K562 (cell line): ENCODE results near the gene CTDSPL. TPM values are rescaled to one million over a fixed set of nuclear protein-coding genes. Genes with fewer than 3 reads are reported as not detected.
A peak's percentile ranks its signal among the peaks of the same experiment; 100 is the strongest.

Experiments
- EGR1 ChIP-seq: fragments of 450-650 bp; conservative IDR thresholded peaks from 2 replicates; pipeline ENCODE4 v1.6.1; 2017; ENCODE audit warnings: mild to moderate bottlenecking
- FOXK2 ChIP-seq, 2 experiments: fragments of 450-650 bp; IDR thresholded peaks in 1 of 2; conservative IDR thresholded peaks in 1 of 2; 2 replicates each; pipeline ENCODE4 v1.6.1; 2016; ENCODE audit warnings: low read depth in 2 of 2, mild to moderate bottlenecking in 1 of 2
- GABPB1 ChIP-seq: sonication (generic); formaldehyde crosslinking; IDR thresholded peaks from 2 replicates; pipeline ENCODE4 v1.8.0; 2022; ENCODE audit warnings: mild to moderate bottlenecking, missing genetic modification reagents
- HLTF ChIP-seq: fragments of 450-650 bp; IDR thresholded peaks from 2 replicates; pipeline ENCODE4 v1.6.1; 2016
- HOXB6 ChIP-seq: fragments of 250-450 bp; sonication (Bioruptor Pico); IDR thresholded peaks from 2 replicates; pipeline ENCODE4 v1.5.1; 2022; ENCODE audit warnings: mild to moderate bottlenecking, borderline replicate concordance
- KDM1A ChIP-seq, 2 experiments: fragments of 450-650 bp; IDR thresholded peaks; 2 replicates each; pipeline ENCODE4 v1.6.1; 2016; ENCODE audit warnings: mild to moderate bottlenecking in 2 of 2
- KDM5B ChIP-seq: fragments of 200-600 bp; sonication (generic); IDR thresholded peaks from 2 replicates; pipeline ENCODE4 v1.6.1; 2012; ENCODE audit warnings: low read depth, mild to moderate bottlenecking, moderate library complexity, low read length, control low read depth, inconsistent platforms; ENCODE audit not compliant: insufficient replicate concordance
- MEIS2 ChIP-seq: fragments of 450-650 bp; IDR thresholded peaks from 2 replicates; pipeline ENCODE4 v1.6.1; 2014; ENCODE audit warnings: mild to moderate bottlenecking; ENCODE audit not compliant: partially characterized antibody
- NFYB ChIP-seq: IDR thresholded peaks from 2 replicates; pipeline ENCODE4 v1.6.1; 2011; ENCODE audit warnings: mild to moderate bottlenecking, moderate library complexity; ENCODE audit not compliant: insufficient read length; ENCODE audit errors: extremely low read depth
- RB1 ChIP-seq: fragments of 450-650 bp; IDR thresholded peaks from 2 replicates; pipeline ENCODE4 v1.6.1; 2017; ENCODE audit warnings: low read depth, mild to moderate bottlenecking
- RBM22 ChIP-seq: fragments of 200-400 bp; formaldehyde crosslinking; IDR thresholded peaks from 2 replicates; pipeline ENCODE4 v1.6.1; 2018; ENCODE audit warnings: low read length, low read depth; ENCODE audit not compliant: poor library complexity, severe bottlenecking
- SNIP1 ChIP-seq: fragments of 450-650 bp; IDR thresholded peaks from 2 replicates; pipeline ENCODE4 v1.7.1; 2017; ENCODE audit warnings: low read depth, mild to moderate bottlenecking
- SREBF1 ChIP-seq: fragments of 150-350 bp; IDR thresholded peaks from 2 replicates; pipeline ENCODE4 v1.6.1; 2014; ENCODE audit warnings: antibody characterized with exemption, low read depth, low read length, borderline replicate concordance
- TAL1 ChIP-seq: fragments of 450-650 bp; IDR thresholded peaks from 2 replicates; pipeline ENCODE4 v1.6.1; 2016; ENCODE audit warnings: mild to moderate bottlenecking
- ZBED1 ChIP-seq: IDR thresholded peaks from 2 replicates; pipeline ENCODE4 v1.6.1; 2014
- ZNF445 ChIP-seq: fragments of 250-450 bp; sonication (Bioruptor Pico); IDR thresholded peaks from 2 replicates; pipeline ENCODE4 v1.4.0; 2020; ENCODE audit warnings: low read depth, mild to moderate bottlenecking, moderate library complexity
- polyA plus RNA-seq, 8 experiments: library from polyadenylated mRNA; depleted of rRNA in 4 of 8; stranded (reverse) in 5 of 8; unstranded in 3 of 8; fragments of >200 nt; fragmentation: Nextera tagmentation in 2 of 8; fragmentation: Illumina TruSeq in 1 of 8; extraction: Ambion mirVana in 2 of 8; extraction: Trizol in 1 of 8; gene quantifications; 2 replicates each; pipeline versions ENCODE4 v1.2.1 to v1.2.3, GENCODE V29; 2011 to 2014; ENCODE audit warnings: inconsistent platforms in 1 of 8, missing spikeins in 1 of 8
- total RNA-seq, 7 experiments: library from RNA; depleted of rRNA in 6 of 7; stranded (reverse); fragments of >200 nt in 6 of 7; fragmentation: Illumina TruSeq in 2 of 7; extraction: Trizol in 2 of 7; gene quantifications; 2 replicates each; pipeline versions ENCODE4 v1.2.1 to v1.2.3, GENCODE V29; 2011 to 2021; ENCODE audit warnings: low replicate concordance in 1 of 7
- TF ChIP-seq, protein P1 (sequence below): fragments of 250-450 bp; sonication (Bioruptor Pico); IDR thresholded peaks from 2 replicates; pipeline ENCODE4 v1.5.0; 2022; ENCODE audit warnings: mild to moderate bottlenecking
- TF ChIP-seq, protein P2 (sequence below): fragments of 450-650 bp; IDR thresholded peaks from 2 replicates; pipeline ENCODE4 v1.6.1; 2016; ENCODE audit warnings: missing biosample characterization, missing genetic modification characterization
- TF ChIP-seq, protein P3 (sequence below): IDR thresholded peaks from 2 replicates; pipeline ENCODE4 v1.6.1; 2011; ENCODE audit warnings: borderline replicate concordance, low read depth, mild to moderate bottlenecking, moderate library complexity, low read length; ENCODE audit not compliant: insufficient read depth, poor library complexity, severe bottlenecking
- TF ChIP-seq, protein P4 (sequence below): fragments of 250-450 bp; sonication (Bioruptor Pico); IDR thresholded peaks from 2 replicates; pipeline ENCODE4 v1.4.0; 2020; ENCODE audit warnings: mild to moderate bottlenecking

The CTDSPL gene
- total and polyA plus RNA-seq, 9 of the 15 experiments (the other 6 are each of a cell fraction or from before 2014, with no cell fraction given) = 5.1 to 19.3 (median 11.3) TPM

GRCh38 chr3:37824090-37824953, 37.4 kb upstream of the CTDSPL start (continued):
- TF ChIP-seq, protein P1, sequence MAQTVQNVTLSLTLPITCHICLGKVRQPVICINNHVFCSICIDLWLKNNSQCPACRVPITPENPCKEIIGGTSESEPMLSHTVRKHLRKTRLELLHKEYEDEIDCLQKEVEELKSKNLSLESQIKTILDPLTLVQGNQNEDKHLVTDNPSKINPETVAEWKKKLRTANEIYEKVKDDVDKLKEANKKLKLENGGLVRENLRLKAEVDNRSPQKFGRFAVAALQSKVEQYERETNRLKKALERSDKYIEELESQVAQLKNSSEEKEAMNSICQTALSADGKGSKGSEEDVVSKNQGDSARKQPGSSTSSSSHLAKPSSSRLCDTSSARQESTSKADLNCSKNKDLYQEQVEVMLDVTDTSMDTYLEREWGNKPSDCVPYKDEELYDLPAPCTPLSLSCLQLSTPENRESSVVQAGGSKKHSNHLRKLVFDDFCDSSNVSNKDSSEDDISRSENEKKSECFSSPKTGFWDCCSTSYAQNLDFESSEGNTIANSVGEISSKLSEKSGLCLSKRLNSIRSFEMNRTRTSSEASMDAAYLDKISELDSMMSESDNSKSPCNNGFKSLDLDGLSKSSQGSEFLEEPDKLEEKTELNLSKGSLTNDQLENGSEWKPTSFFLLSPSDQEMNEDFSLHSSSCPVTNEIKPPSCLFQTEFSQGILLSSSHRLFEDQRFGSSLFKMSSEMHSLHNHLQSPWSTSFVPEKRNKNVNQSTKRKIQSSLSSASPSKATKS = no peak
- TF ChIP-seq SNIP1 = no peak
- TF ChIP-seq RB1 = no peak
- TF ChIP-seq RBM22 = no peak
- TF ChIP-seq TAL1 = no peak
- TF ChIP-seq, protein P2, sequence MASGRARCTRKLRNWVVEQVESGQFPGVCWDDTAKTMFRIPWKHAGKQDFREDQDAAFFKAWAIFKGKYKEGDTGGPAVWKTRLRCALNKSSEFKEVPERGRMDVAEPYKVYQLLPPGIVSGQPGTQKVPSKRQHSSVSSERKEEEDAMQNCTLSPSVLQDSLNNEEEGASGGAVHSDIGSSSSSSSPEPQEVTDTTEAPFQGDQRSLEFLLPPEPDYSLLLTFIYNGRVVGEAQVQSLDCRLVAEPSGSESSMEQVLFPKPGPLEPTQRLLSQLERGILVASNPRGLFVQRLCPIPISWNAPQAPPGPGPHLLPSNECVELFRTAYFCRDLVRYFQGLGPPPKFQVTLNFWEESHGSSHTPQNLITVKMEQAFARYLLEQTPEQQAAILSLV (tag) = peak; percentile 98
- TF ChIP-seq ZBED1 = no peak
- no peak for TF ChIP-seq EGR1
- TF ChIP-seq SREBF1 = no peak
- no peak for TF ChIP-seq FOXK2 (conservative IDR thresholded peaks at IDR 0.05 in 1 of 2, IDR thresholded peaks at IDR 0.05 in 1 of 2; ENCODE audit: low read depth in 2 of 2)
- no peak for TF ChIP-seq GABPB1 (CRISPR knock-in tag)
- TF ChIP-seq MEIS2 = no peak
- TF ChIP-seq KDM1A (IDR thresholded peaks at IDR 0.05) = no peak
- no peak for TF ChIP-seq KDM5B
- TF ChIP-seq, protein P3, sequence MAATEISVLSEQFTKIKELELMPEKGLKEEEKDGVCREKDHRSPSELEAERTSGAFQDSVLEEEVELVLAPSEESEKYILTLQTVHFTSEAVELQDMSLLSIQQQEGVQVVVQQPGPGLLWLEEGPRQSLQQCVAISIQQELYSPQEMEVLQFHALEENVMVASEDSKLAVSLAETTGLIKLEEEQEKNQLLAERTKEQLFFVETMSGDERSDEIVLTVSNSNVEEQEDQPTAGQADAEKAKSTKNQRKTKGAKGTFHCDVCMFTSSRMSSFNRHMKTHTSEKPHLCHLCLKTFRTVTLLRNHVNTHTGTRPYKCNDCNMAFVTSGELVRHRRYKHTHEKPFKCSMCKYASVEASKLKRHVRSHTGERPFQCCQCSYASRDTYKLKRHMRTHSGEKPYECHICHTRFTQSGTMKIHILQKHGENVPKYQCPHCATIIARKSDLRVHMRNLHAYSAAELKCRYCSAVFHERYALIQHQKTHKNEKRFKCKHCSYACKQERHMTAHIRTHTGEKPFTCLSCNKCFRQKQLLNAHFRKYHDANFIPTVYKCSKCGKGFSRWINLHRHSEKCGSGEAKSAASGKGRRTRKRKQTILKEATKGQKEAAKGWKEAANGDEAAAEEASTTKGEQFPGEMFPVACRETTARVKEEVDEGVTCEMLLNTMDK = no peak
- TF ChIP-seq, protein P4, sequence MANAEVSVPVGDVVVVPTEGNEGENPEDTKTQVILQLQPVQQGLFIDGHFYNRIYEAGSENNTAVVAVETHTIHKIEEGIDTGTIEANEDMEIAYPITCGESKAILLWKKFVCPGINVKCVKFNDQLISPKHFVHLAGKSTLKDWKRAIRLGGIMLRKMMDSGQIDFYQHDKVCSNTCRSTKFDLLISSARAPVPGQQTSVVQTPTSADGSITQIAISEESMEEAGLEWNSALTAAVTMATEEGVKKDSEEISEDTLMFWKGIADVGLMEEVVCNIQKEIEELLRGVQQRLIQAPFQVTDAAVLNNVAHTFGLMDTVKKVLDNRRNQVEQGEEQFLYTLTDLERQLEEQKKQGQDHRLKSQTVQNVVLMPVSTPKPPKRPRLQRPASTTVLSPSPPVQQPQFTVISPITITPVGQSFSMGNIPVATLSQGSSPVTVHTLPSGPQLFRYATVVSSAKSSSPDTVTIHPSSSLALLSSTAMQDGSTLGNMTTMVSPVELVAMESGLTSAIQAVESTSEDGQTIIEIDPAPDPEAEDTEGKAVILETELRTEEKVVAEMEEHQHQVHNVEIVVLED = peak; percentile 60
- peak; percentile 95 for TF ChIP-seq ZNF445 (CRISPR knock-in tag)
- TF ChIP-seq NFYB = no peak
- no peak for TF ChIP-seq HLTF
- TF ChIP-seq HOXB6 (CRISPR knock-in tag) = no peak
